ENCODE results near the gene ENOX1. TPM values are rescaled to one million over a fixed set of nuclear protein-coding genes. Genes with fewer than 3 reads are reported as not detected.
A peak's percentile ranks its signal among the peaks of the same experiment; 100 is the strongest.

ENOX1 gene
- total RNA-seq, 1 donor from 2014 or later, result 0.60 TPM

GRCh38 chr13:43551897-43552456, 234.8 kb downstream of the ENOX1 start:
- Histone ChIP-seq H3K27ac (replicated peaks) (no peak overlapping the region), H3K9me3 (replicated peaks) (no peaks in the 10 kb centered on the region), H3K4me1 (peaks cover 17% of the 10 kb centered on the region), H3K36me3 (no peaks in the 10 kb centered on the region), H3K27me3 (ENCODE audit: low read depth) (no peaks in the 10 kb centered on the region), H3K4me3 (no peak overlapping the region)
- intact Hi-C loops (cut with micrococcal nuclease), result no loop called here
- TF ChIP-seq CTCF (IDR thresholded peaks at IDR 0.05; ENCODE audit: borderline replicate concordance), result no peak
- DNase-seq, result no peak

- no peak for DNase-seq
- TF ChIP-seq CTCF (IDR thresholded peaks at IDR 0.05; ENCODE audit: borderline replicate concordance), result no peak
- no peak overlapping the region for H3K4me3 ChIP-seq
- H3K4me1 ChIP-seq, result peaks cover 40% of the 10 kb centered on the region
- H3K36me3 ChIP-seq, result no peaks in the 10 kb centered on the region
- intact Hi-C loops (cut with micrococcal nuclease), result no loop called here
- H3K27ac ChIP-seq (replicated peaks), result peak overlapping the region; percentile 49
- no peaks in the 10 kb centered on the region for H3K27me3 ChIP-seq (ENCODE audit: low read depth)
- H3K9me3 ChIP-seq (replicated peaks), result no peaks in the 10 kb centered on the region
Observed at GRCh38 chr13:43546816-43547215, 240.0 kb downstream of the ENOX1 start.

- Histone ChIP-seq H3K4me3 (no peak overlapping the region), H3K27me3 (ENCODE audit: low read depth) (no peaks in the 10 kb centered on the region), H3K36me3 (no peaks in the 10 kb centered on the region), H3K9me3 (replicated peaks) (no peaks in the 10 kb centered on the region), H3K4me1 (peaks cover 40% of the 10 kb centered on the region), H3K27ac (replicated peaks) (peak overlapping the region; percentile 49)
- intact Hi-C loops (cut with micrococcal nuclease), result no loop called here
- TF ChIP-seq CTCF (IDR thresholded peaks at IDR 0.05; ENCODE audit: borderline replicate concordance), result no peak
- peak; percentile 60 for DNase-seq
Observed at GRCh38 chr13:43546251-43546650, 240.5 kb downstream of the ENOX1 start.

- Histone ChIP-seq H3K4me3 (no peak overlapping the region), H3K36me3 (no peaks in the 10 kb centered on the region), H3K9me3 (replicated peaks) (no peaks in the 10 kb centered on the region), H3K27me3 (ENCODE audit: low read depth) (no peaks in the 10 kb centered on the region), H3K27ac (replicated peaks) (peak overlapping the region; percentile 65), H3K4me1 (peaks cover 40% of the 10 kb centered on the region)
- intact Hi-C loops (cut with micrococcal nuclease), result no loop called here
- DNase-seq, result peak; percentile 25
- no peak for TF ChIP-seq CTCF (IDR thresholded peaks at IDR 0.05; ENCODE audit: borderline replicate concordance)
Observed at GRCh38 chr13:43545317-43545874, 241.4 kb downstream of the ENOX1 start.

GRCh38 chr13:43544631-43545030, 242.1 kb downstream of the ENOX1 start:
- intact Hi-C loops (cut with micrococcal nuclease), result no loop called here
- no peak for DNase-seq
- Histone ChIP-seq H3K27me3 (ENCODE audit: low read depth) (no peaks in the 10 kb centered on the region), H3K9me3 (replicated peaks) (no peaks in the 10 kb centered on the region), H3K4me1 (peaks cover 40% of the 10 kb centered on the region), H3K27ac (replicated peaks) (peak overlapping the region; percentile 65), H3K36me3 (no peaks in the 10 kb centered on the region), H3K4me3 (no peak overlapping the region)
- no peak for TF ChIP-seq CTCF (IDR thresholded peaks at IDR 0.05; ENCODE audit: borderline replicate concordance)
